NCI-H1417 (cell line): ENCODE measurements around the gene TEX28.
"Not testable (repeated sequence)": the region's sequence is repeated elsewhere in the genome, so short reads cannot be mapped to it uniquely, and the experiment has no call there.

Experiments used
- DNase-seq, 3 experiments: peaks; one replicate each; lab custom pipeline; 2025; lab: John Stamatoyannopoulos, UW

Gene TEX28

DNA sequence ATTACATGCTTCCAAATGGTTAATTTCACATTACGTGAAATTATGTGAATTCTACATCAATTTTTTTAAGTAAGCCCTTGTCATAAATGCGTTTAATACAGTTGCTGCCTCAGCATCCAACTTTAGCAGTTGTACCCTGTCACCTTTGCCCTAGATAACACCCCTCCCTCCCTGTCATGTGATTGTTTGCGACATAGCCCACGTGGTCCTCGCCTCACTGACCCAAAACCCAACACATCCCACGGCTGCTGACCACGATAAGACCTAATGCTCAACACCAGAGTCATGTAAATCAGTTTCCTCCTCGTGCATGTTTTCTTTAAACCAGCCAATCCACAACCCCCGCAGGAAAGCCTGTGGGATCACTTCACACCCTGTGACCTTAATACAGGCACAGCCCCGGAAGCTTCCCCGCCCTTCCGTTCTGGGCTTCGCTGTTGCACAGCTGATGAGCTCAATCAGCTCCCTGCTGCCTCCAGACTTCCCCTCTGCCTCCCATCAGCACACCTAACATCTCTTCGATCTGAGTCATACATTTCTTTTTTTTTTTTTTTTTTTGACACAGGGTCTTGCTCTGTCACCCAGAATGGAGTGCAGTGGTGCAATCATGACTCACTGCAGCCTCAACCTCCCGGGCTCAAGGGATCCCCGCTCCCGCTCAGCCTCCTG, 47.4 kb downstream of the TEX28 start:
- DNase-seq = not testable (repeated sequence)

DNA sequence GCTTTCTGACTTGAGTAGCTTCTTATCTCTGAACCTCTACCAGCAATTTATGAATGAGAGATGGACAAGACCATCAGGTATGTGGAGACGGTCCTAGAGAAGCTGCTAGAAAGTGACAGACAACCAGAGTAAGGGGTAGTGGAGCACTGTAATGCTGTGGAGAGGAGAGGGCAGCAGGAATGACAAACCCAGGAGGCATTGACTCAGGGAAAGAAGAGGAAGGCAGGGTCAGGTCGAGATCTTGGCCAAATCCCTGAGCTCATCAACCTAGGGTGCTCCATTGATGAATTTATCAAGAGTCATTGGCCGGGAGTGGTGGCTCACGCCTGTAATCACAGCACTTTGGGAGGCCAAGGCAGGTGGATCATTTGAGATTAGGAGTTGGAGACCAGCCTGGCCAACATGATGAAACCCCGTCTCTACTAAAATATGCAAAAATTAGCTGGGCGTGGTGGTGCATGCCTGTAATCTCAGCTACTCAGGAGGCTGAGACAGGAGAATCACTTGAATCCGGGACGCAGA, 54.9 kb downstream of the TEX28 start:
- DNase-seq = not testable (repeated sequence)

DNA sequence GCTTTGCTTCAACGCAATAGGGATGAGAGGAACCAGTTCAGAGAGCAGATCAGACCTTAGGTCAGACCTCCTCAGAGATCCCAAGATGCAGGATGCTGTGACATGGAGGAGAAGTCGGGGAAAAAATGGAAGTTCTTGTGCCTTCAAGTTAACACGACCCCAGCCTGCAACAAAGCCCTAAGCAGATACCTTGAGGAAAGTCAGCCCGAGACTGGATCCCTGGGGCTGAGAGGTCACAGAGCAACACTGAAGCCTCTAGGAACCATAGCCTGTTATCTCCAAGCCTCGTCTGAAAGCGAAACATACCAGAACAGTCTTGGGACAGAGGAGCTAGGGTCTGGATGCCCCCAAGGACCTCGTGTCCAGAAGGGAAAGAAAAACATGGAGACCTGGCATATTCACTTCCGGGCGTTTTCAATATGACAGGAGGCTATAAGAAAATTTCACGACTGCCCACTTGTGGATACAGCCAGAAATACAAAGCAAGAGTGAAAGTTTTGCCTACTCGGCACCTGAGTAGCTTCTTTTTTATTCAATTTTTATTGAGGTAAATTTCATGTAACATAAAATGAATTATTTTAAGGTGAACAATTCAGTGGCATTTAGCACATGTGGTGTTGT, 55.9 kb downstream of the TEX28 start:
- not testable (repeated sequence) for DNase-seq

DNA sequence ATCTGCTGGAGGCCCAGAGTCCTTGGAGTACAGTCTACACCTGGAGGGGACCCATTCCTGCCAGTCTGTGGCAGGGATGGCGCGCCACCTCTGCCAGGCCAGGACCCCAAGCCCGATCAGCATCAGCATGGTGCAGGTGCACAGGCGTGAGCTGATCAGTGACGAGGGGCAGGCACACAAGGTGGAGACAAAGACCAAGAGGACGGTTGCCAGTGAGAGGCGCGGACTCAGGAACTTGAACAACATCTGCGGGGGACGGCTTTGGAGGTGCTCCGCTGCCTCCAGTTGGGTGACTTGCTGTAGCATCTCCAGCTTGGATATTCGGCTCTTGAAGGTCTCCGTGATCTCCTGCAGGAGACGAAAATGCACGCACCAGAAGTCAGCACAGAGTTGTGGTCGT, 61.3 kb downstream of the TEX28 start:
- DNase-seq = not testable (repeated sequence)

DNA sequence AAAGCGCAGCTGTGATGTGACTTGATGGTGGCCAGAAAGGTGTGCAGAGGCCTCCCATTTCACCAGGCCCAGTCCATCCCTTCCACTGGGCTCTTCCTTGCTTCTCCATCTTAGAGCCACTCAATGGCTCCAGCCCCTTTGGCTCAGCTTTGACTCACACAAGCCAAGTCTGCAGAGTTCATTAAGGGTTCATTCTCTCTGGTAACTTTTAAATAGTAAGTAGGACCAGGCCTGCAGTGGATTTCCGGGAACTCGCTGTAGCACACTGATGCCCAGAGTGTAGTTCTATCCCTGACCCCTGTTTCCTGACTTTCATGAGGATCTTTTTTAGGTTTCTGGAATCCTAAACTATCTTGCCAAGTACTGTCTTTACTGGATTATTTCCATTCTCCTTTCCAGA, 63.5 kb downstream of the TEX28 start:
- DNase-seq = not testable (repeated sequence)

DNA sequence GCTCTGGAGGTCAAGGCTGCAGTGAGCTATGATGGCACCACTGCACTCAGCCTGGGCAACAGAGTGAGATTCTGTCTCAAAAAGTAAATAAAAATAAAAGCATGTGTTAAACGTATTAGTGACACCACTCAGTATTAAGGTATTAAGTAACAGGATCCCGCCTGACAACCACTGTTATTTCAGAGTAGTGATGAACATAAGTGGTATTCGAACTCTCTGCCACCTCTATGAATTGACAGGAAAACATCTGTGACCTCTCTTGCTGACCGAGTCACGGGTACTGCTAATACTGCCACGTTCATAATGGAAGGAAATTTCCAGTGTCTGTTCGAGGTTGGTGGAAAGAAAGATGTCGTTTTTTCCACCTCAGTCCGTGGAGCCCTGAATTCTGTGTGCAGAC, 68.2 kb downstream of the TEX28 start:
- not testable (repeated sequence) for DNase-seq

DNA sequence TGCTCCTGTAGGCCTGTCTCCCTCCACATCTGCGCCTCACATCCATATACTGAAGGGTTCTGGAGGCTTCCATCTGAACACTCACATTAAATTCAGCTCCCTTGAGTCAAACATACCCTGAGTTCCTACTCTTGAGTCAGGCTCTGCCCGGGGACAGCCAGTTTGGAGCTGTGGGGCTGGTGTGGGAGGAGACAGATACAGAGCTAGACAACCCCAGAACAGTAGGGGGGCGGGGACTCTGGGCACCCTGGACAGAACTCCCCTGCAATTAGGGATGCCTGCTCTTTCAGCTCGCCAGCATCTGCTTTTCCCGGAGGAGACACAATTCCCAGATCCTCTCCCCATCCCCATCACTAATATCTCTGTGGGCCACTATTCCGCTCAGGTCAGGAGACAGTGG, 69.6 kb downstream of the TEX28 start:
- not testable (repeated sequence) for DNase-seq
